Left ventricle myocardium inferior (tissue), 1 donor: ENCODE results near the gene TMEM107. TPM values are rescaled to one million over a fixed set of nuclear protein-coding genes. Genes with fewer than 3 reads are reported as not detected.

Source experiments
- DNase-seq: peaks from one replicate; pipeline ENCODE4 v3.0.0-alpha.2; 2020
- H3K27ac ChIP-seq: fragments of 200-600 bp; replicated peaks from 2 replicates; pipeline ENCODE4 v1.8.0; 2021
- H3K27me3 ChIP-seq: fragments of 200-600 bp; 2 replicates; pipeline ENCODE4 v1.8.0; 2021; ENCODE audit warnings: low read depth
- H3K36me3 ChIP-seq: fragments of 200-600 bp; 2 replicates; pipeline ENCODE4 v1.8.0; 2021
- H3K4me1 ChIP-seq: fragments of 200-600 bp; 2 replicates; pipeline ENCODE4 v1.8.0; 2021
- H3K4me3 ChIP-seq: fragments of 200-600 bp; 2 replicates; pipeline ENCODE4 v1.8.0; 2021; ENCODE audit warnings: mild to moderate bottlenecking, moderate library complexity
- H3K9me3 ChIP-seq: fragments of 200-600 bp; replicated peaks from 2 replicates; pipeline ENCODE4 v1.8.0; 2021
- CTCF ChIP-seq: fragments of 200-600 bp; IDR thresholded peaks from 2 replicates; pipeline ENCODE4 v1.8.0; 2021; ENCODE audit warnings: antibody characterized with exemption, mild to moderate bottlenecking, borderline replicate concordance
- intact Hi-C: fragments of 100-400 bp; cut with micrococcal nuclease; formaldehyde crosslinking; loops from one replicate; pipeline ENCODE4 v1.11.0; 2022
- long read RNA-seq: library from polyadenylated mRNA; unstranded; transcript quantifications from one replicate; pipeline ENCODE4 v2.0.0, GENCODE V29; 2021
- total RNA-seq: library from RNA; stranded (reverse); fragmentation: NEBNext Ultra II Directional; extraction: Animal tissue kit (Norgen Biotek cat#: 25700); gene quantifications from one replicate; pipeline ENCODE4 v1.2.1, GENCODE V29; 2021
- donor health status: DM: no; HTN: yes; CAD: no; lungs with severe emphysema.

The TMEM107 gene
- total RNA-seq = 7.9 TPM
- long read RNA-seq, partial matches to known transcripts = 0 of 4 reads
- long read RNA-seq, other reads (novel, unspliced or antisense) = 1 of 4 reads

GRCh38 chr17:8176197-8176940 lies at the start of gene TMEM107:
TMEM107 (minus strand) TSS chr17:8176380; CDS start chr17:8176286, 94 bp downstream.
- intact Hi-C loops = no loop called here
- peak within 1 kb of the TSS; percentile 87 for H3K27ac ChIP-seq
- H3K4me3 ChIP-seq = peak within 1 kb of the TSS; percentile 77
- DNase-seq = peak; percentile 89
- no peaks in the 10 kb centered on the region for H3K27me3 ChIP-seq
- no peaks in the 10 kb centered on the region for H3K9me3 ChIP-seq
- TF ChIP-seq CTCF = no peak
- peaks cover 45% of the 10 kb centered on the region for H3K4me1 ChIP-seq
- no peaks in the 10 kb centered on the region for H3K36me3 ChIP-seq

GRCh38 chr17:8224891-8225812 lies 49.0 kb upstream of the TMEM107 start:
- Histone ChIP-seq H3K4me1 (peaks cover 49% of the 10 kb centered on the region), H3K4me3 (no peak overlapping the region), H3K36me3 (peaks cover 29% of the 10 kb centered on the region), H3K27ac (peak overlapping the region; percentile 99), H3K9me3 (no peaks in the 10 kb centered on the region), H3K27me3 (no peaks in the 10 kb centered on the region)
- TF ChIP-seq CTCF = no peak
- intact Hi-C loops = loop anchor here (5.0 kb wide), 1 partner anchor 38 kb away; no protein-coding TSS in a partner anchor
- no peak for DNase-seq

GRCh38 chr17:8223356-8224126 lies 47.4 kb upstream of the TMEM107 start:
- Histone ChIP-seq H3K36me3 (peaks cover 13% of the 10 kb centered on the region), H3K9me3 (no peaks in the 10 kb centered on the region), H3K4me1 (peaks cover 52% of the 10 kb centered on the region), H3K4me3 (peak overlapping the region; percentile 75), H3K27me3 (no peaks in the 10 kb centered on the region), H3K27ac (peak overlapping the region; percentile 99)
- intact Hi-C loops = loop anchor here (2.0 to 5.0 kb wide), 2 partner anchors 36 to 105 kb away; partner anchors contain the start of gene ALOXE3
- TF ChIP-seq CTCF = peak; percentile 19
- peak; percentile 73 for DNase-seq

GRCh38 chr17:8222630-8223355 lies 46.6 kb upstream of the TMEM107 start:
- Histone ChIP-seq H3K4me1 (peaks cover 52% of the 10 kb centered on the region), H3K27me3 (no peaks in the 10 kb centered on the region), H3K4me3 (peak overlapping the region; percentile 75), H3K9me3 (no peaks in the 10 kb centered on the region), H3K36me3 (peaks cover 6% of the 10 kb centered on the region), H3K27ac (peak overlapping the region; percentile 99)
- intact Hi-C loops = loop anchor here (2.0 to 5.0 kb wide), 2 partner anchors 35 to 104 kb away; partner anchors contain the start of gene ALOXE3
- no peak for TF ChIP-seq CTCF
- peak; percentile 95 for DNase-seq
